Measurements from ENCODE around the gene CFAP57.

The CFAP57 gene

DNA sequence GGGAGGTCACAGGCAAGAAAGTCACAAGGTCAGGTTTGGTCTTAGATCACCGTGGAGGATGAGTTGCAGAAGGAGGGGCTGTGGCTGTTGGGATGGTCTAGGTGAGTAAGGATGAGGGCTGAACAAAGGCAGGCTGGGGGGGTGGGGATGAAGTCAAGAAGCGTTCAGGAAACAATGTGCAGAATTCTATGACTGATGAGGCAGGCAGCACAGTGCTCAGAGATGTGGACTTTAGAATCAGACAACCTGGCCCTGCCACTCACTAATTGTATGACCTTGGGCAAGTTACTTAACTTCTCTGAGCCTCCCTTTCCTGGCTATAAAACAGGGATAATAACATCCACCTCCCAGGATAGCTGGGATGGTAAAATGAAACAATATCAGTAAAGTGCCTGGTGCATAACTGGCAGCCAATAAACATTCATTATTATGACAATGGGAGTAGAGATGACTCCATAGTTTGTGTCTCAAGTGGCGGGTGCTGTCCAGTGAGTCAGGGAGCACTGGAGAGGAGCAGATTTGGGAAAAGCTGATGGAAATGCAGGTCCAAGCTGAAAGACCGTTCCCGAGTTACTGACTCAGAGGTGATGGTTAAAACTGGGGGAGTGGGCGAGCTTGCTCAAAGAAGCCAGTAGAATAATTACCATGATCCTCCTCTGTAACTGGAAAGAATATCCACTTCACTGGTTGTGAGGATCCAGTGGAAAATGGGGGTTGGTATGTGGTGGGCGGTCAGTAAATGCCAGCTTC is 130.8 kb downstream of the CFAP57 start:
- Histone ChIP-seq H3K4me3 (ENCODE audit: insufficient read length, low read depth) (no peak overlapping the region), H3K4me1 (ENCODE audit: insufficient read depth, insufficient read length) (peaks cover 38% of the 10 kb centered on the region), H3K9ac (ENCODE audit: insufficient read length, low read depth) (no peak overlapping the region), H3K27me3 (ENCODE audit: insufficient read depth, insufficient read length) (no peaks in the 10 kb centered on the region), H3K9me3 (ENCODE audit: insufficient read depth, low read length) (no peaks in the 10 kb centered on the region), H3K36me3 (ENCODE audit: insufficient read depth, insufficient read length, low read length) (no peaks in the 10 kb centered on the region)
- no peak for TF ChIP-seq SUZ12 (IDR thresholded peaks at IDR 0.05; ENCODE audit: extremely low read depth, insufficient read depth, insufficient read length)
- TF ChIP-seq YY1 (IDR thresholded peaks at IDR 0.05; ENCODE audit: insufficient read depth, insufficient read length), result no peak
- no peak for TF ChIP-seq ZNF274 (IDR thresholded peaks at IDR 0.05; ENCODE audit: low read depth, low read length)
- DNase-seq (ENCODE audit: low read depth, low spot score), result no peak

DNA sequence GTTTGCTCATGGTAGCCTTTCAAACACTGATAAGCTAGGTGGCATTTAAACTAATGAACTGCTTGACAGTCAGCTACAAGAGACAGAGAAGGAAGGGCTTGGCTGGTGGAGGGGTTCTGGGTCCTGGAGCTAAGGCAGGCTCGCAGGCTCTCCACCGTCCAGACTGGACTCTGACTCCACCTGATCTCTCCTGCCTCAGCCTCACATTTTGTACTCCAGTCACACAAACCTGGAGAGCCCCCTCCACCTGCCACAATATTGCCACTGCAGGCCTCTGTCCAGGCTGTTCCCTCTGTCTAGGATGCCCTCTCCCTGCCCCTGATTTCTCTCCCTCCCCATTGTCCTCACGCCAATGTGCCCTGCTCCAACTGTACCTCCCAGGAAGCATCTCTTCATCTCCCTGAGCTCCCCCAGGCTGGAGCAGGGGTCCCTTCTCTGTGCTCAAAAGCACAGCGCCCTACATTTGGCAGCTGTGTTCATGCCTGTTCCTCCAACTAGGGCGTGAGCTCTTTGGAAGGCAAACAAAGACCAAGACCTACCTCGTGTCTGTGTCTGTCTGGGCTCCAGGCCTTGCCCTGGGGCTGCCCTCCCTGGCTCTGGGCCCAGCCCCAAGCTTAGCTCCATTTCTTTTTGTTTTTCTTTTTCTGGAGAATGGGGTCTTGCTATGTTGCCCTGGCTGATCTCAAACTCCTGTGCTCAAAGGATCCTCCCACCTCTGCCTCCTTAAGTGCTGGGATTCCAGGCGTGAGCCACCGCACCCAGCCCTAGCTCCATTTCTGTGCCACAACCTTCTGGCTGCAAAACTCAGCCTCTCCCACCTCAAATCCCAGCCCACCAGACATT is 131.6 kb downstream of the CFAP57 start:
- Histone ChIP-seq H3K27me3 (ENCODE audit: insufficient read depth, insufficient read length) (no peaks in the 10 kb centered on the region), H3K4me1 (ENCODE audit: insufficient read depth, insufficient read length) (peaks cover 38% of the 10 kb centered on the region), H3K4me3 (ENCODE audit: insufficient read length, low read depth) (no peak overlapping the region), H3K9ac (ENCODE audit: insufficient read length, low read depth) (no peak overlapping the region), H3K36me3 (ENCODE audit: insufficient read depth, insufficient read length, low read length) (no peaks in the 10 kb centered on the region), H3K9me3 (ENCODE audit: insufficient read depth, low read length) (no peaks in the 10 kb centered on the region)
- DNase-seq (ENCODE audit: low read depth, low spot score), result no peak
- TF ChIP-seq ZNF274 (IDR thresholded peaks at IDR 0.05; ENCODE audit: low read depth, low read length) (no peak), SUZ12 (IDR thresholded peaks at IDR 0.05; ENCODE audit: extremely low read depth, insufficient read depth, insufficient read length) (no peak), YY1 (IDR thresholded peaks at IDR 0.05; ENCODE audit: insufficient read depth, insufficient read length) (no peak)
